HL-60 (cell line): ENCODE measurements around the gene VPREB3.

Source experiments
- POLR2AphosphoS5 ChIP-seq: IDR thresholded peaks from 2 replicates; pipeline ENCODE4 v1.6.1; 2012; ENCODE audit warnings: low read depth
- SPI1 ChIP-seq: IDR thresholded peaks from 2 replicates; pipeline ENCODE4 v1.6.1; 2012; ENCODE audit warnings: low read depth, mild to moderate bottlenecking, borderline replicate concordance
- TF ChIP-seq, protein P1 (sequence below): IDR thresholded peaks from one replicate; pipeline ENCODE4 v1.5.1; 2011; ENCODE audit warnings: low read length, control low read depth, inconsistent platforms; ENCODE audit not compliant: insufficient read depth
- TF ChIP-seq, protein P2 (sequence below): IDR thresholded peaks from 2 replicates; pipeline ENCODE4 v1.6.1; 2012; ENCODE audit warnings: low read depth; ENCODE audit not compliant: insufficient replicate concordance

DNA sequence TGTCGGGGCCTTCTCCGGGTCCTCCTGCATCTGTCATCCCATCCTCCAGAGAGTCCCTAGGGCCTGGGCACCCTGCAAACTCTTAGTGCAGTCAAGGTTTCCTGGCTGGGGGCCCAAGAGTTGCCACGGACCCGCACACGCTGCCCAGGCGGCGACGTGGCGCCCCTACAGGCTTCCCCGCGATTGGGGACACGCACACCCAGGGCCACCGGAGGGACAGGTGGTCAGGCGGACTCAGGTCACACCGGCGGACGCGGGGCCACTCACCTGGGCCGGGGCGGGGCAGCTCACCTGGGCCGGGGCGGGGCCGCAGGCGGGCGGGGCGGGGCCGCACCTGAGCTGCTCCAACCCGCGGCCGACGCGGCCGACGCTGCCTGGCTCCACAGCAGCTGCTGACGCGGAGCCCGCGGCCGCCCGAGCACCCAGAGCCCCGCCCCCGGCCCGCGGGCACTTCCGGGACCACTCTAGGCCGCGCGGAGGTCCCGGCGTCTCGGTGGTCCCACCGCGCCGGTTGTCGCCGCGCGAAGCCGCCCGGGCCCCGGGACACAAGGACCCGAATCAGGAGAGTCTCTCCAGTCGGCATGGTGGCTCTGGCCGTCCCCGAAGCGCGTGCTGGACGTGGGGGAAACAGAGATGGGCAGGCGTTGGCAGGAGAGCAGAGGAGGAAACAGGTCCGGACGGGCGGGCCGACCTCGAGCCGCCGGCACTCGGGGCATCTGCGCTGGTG is 3.3 kb downstream of the VPREB3 start, which contains the start of gene ZNF70:
- TF ChIP-seq POLR2AphosphoS5 = no peak; the same call in 1 of the 2 replicates
- TF ChIP-seq, protein P1, sequence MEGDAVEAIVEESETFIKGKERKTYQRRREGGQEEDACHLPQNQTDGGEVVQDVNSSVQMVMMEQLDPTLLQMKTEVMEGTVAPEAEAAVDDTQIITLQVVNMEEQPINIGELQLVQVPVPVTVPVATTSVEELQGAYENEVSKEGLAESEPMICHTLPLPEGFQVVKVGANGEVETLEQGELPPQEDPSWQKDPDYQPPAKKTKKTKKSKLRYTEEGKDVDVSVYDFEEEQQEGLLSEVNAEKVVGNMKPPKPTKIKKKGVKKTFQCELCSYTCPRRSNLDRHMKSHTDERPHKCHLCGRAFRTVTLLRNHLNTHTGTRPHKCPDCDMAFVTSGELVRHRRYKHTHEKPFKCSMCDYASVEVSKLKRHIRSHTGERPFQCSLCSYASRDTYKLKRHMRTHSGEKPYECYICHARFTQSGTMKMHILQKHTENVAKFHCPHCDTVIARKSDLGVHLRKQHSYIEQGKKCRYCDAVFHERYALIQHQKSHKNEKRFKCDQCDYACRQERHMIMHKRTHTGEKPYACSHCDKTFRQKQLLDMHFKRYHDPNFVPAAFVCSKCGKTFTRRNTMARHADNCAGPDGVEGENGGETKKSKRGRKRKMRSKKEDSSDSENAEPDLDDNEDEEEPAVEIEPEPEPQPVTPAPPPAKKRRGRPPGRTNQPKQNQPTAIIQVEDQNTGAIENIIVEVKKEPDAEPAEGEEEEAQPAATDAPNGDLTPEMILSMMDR = no peak
- TF ChIP-seq, protein P2, sequence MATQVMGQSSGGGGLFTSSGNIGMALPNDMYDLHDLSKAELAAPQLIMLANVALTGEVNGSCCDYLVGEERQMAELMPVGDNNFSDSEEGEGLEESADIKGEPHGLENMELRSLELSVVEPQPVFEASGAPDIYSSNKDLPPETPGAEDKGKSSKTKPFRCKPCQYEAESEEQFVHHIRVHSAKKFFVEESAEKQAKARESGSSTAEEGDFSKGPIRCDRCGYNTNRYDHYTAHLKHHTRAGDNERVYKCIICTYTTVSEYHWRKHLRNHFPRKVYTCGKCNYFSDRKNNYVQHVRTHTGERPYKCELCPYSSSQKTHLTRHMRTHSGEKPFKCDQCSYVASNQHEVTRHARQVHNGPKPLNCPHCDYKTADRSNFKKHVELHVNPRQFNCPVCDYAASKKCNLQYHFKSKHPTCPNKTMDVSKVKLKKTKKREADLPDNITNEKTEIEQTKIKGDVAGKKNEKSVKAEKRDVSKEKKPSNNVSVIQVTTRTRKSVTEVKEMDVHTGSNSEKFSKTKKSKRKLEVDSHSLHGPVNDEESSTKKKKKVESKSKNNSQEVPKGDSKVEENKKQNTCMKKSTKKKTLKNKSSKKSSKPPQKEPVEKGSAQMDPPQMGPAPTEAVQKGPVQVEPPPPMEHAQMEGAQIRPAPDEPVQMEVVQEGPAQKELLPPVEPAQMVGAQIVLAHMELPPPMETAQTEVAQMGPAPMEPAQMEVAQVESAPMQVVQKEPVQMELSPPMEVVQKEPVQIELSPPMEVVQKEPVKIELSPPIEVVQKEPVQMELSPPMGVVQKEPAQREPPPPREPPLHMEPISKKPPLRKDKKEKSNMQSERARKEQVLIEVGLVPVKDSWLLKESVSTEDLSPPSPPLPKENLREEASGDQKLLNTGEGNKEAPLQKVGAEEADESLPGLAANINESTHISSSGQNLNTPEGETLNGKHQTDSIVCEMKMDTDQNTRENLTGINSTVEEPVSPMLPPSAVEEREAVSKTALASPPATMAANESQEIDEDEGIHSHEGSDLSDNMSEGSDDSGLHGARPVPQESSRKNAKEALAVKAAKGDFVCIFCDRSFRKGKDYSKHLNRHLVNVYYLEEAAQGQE = no peak
- no peak for TF ChIP-seq SPI1
